GM18511 (cell line): Measurements from ENCODE around the gene MYADM.

Experiments used
- ATAC-seq: cut with Tn5 transposase; IDR thresholded peaks from one replicate; pipeline ENCODE4 v1.9.1; 2021; ENCODE audit warnings: mild to moderate bottlenecking, moderate library complexity; ENCODE audit not compliant: unreplicated experiment

MYADM gene

GRCh38 chr19:53909471-53910169 lies 41.9 kb downstream of the MYADM start:
- no peak for ATAC-seq

- ATAC-seq, result no peak
Observed at GRCh38 chr19:53910170-53910518, 42.5 kb downstream of the MYADM start.

GRCh38 chr19:53912653-53913052 lies 45.0 kb downstream of the MYADM start:
- no peak for ATAC-seq

- ATAC-seq, result no peak
Observed at GRCh38 chr19:53915000-53915399, 47.3 kb downstream of the MYADM start.

- ATAC-seq, result no peak
Observed at GRCh38 chr19:53916004-53916403, 48.3 kb downstream of the MYADM start.

GRCh38 chr19:53917356-53917755 lies 49.7 kb downstream of the MYADM start:
- no peak for ATAC-seq
